ENCODE data around the gene DMBT1.

DNA sequence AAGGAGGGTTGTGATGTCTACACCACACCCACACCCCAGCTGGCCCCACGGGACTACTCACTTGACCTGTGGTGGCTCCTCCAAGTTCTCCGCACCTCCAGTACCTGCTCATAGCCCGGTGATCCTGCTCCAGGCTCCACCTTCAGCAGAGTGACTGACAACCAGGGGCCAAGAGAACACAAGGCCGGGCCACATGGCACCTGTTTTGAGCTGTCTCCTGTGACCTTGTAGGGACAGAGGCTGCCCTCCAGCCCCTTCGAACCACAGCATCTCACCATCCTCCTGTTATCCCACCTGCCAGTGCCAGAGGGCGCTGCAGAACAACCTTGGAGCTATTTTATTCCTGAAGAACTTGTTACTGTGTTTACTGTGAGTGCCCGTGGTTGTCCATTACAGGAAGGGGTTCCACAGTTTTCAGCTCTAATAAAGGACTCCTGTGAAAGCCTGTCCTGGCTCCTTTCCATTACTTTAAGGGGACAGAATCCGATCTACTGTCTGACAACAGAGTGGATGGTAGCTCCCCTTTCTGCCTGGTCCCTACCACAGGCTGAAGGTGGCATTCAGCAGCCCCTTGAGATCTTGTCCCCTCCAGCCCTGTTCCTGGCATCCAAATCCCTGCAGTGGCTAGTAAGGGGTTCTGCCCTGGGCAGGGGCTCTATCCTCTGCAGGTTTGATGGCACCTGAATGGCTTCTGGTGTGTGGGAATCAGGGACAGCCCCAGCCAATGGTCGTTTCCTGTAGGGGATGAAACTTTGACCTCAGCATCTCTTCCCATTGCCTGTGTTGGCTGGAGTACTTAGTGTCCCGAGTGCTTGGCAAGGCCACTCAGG lies 88.3 kb downstream of the DMBT1 start:
- TF ChIP-seq CTCF (IDR thresholded peaks at IDR 0.05; ENCODE audit: low read depth, low read length) (peak; percentile 56), EZH2phosphoT487 (IDR thresholded peaks at IDR 0.05; ENCODE audit: low read depth) (no peak)

Measured in OCI-LY3 (cell line).